ENCODE data around the gene VPS35. TPM values are rescaled to one million over a fixed set of nuclear protein-coding genes. Genes with fewer than 3 reads are reported as not detected.
A peak's percentile ranks its signal among the peaks of the same experiment; 100 is the strongest.

The VPS35 gene
- total RNA-seq, 2 donors from 2014 or later = 14.5 to 40.5 TPM

- H3K36me3 ChIP-seq (replicated peaks in 1 of 2; ENCODE audit: insufficient read depth in 1 of 2, low read depth in 2 of 2) = no peaks in the 10 kb centered on the region
- peaks cover 18% of the 10 kb centered on the region for H3K4me1 ChIP-seq
- H3K27me3 ChIP-seq = no peaks in the 10 kb centered on the region
- WGBS, 2 donors = 2 to 6% methylated on average over 9 to 50 of the region's 52 CpGs
- H3K27ac ChIP-seq = no peak within 1 kb of the TSS
- H3K4me3 ChIP-seq = peak within 1 kb of the TSS; percentile 15 to 34
- ATAC-seq (peak; percentile 81), DNase-seq (peak; percentile 70 to 86 (median 78))
- TF ChIP-seq CTCF (IDR thresholded peaks at IDR 0.05) = no peak
- no peak for TF ChIP-seq POLR2A (IDR thresholded peaks at IDR 0.05)
- no peaks in the 10 kb centered on the region for H3K9me3 ChIP-seq
- intact Hi-C loops (cut with DNase I) = no loop called here
These were observed 67.7 kb downstream of the VPS35 start, which contains the start of gene SHCBP1 for GRCh38 chr16:46621006-46621933. Gene SHCBP1 (minus strand): TSS chr16:46621379. CDS start chr16:46621359, 20 bp downstream.

GRCh38 chr16:46620266-46621005 is 68.5 kb downstream of the VPS35 start:
- WGBS, 2 donors = 5 to 14% methylated on average over 10 to 11 of the region's 11 CpGs
- ATAC-seq (no peak), DNase-seq (no peak)
- Histone ChIP-seq H3K9me3 (no peaks in the 10 kb centered on the region), H3K27me3 (no peaks in the 10 kb centered on the region), H3K27ac (no peak overlapping the region), H3K36me3 (replicated peaks in 1 of 2; ENCODE audit: insufficient read depth in 1 of 2, low read depth in 2 of 2) (no peaks in the 10 kb centered on the region), H3K4me1 (peaks cover 18% of the 10 kb centered on the region), H3K4me3 (peak overlapping the region; percentile 15 to 34)
- intact Hi-C loops (cut with DNase I) = no loop called here
- no peak for TF ChIP-seq POLR2A (IDR thresholded peaks at IDR 0.05)
- TF ChIP-seq CTCF (IDR thresholded peaks at IDR 0.05) = no peak

GRCh38 chr16:46618516-46618915 is 70.5 kb downstream of the VPS35 start:
- no peak overlapping the region for H3K4me3 ChIP-seq
- H3K27me3 ChIP-seq = no peaks in the 10 kb centered on the region
- ATAC-seq (no peak), DNase-seq (no peak)
- H3K9me3 ChIP-seq = no peaks in the 10 kb centered on the region
- H3K4me1 ChIP-seq = peaks cover 18% of the 10 kb centered on the region
- no peaks in the 10 kb centered on the region for H3K36me3 ChIP-seq (replicated peaks in 1 of 2; ENCODE audit: insufficient read depth in 1 of 2, low read depth in 2 of 2)
- TF ChIP-seq POLR2A (IDR thresholded peaks at IDR 0.05) (no peak), CTCF (IDR thresholded peaks at IDR 0.05) (no peak)
- intact Hi-C loops (cut with DNase I) = no loop called here
- WGBS, 2 donors = 81 to 88% methylated on average over 4 of the region's 4 CpGs
- H3K27ac ChIP-seq = no peak overlapping the region

GRCh38 chr16:46614006-46614405 is 75.0 kb downstream of the VPS35 start:
- Histone ChIP-seq H3K27me3 (no peaks in the 10 kb centered on the region), H3K4me3 (no peak overlapping the region), H3K36me3 (replicated peaks in 1 of 2; ENCODE audit: insufficient read depth in 1 of 2, low read depth in 2 of 2) (no peaks in the 10 kb centered on the region), H3K27ac (no peak overlapping the region), H3K9me3 (no peaks in the 10 kb centered on the region), H3K4me1 (no peaks in the 10 kb centered on the region)
- DNase-seq (no peak), ATAC-seq (no peak)
- 69 to 74% methylated on average over 4 of the region's 4 CpGs for WGBS, 2 donors
- intact Hi-C loops (cut with DNase I) = no loop called here
- TF ChIP-seq CTCF (IDR thresholded peaks at IDR 0.05) (no peak), POLR2A (IDR thresholded peaks at IDR 0.05) (no peak)

Data from body of pancreas (tissue), 4 donors.